CD14-positive monocyte (primary cell): ENCODE data around the gene TMEM126A. TPM values are rescaled to one million over a fixed set of nuclear protein-coding genes. Genes with fewer than 3 reads are reported as not detected.

ENCODE experiments used
- DNase-seq, 3 donors: peaks; one replicate each; pipeline ENCODE4 v3.0.0-alpha.2; 2011 to 2022
- H2AFZ ChIP-seq: 2 replicates; pipeline ENCODE4 v1.6.0; 2012; ENCODE audit warnings: mild to moderate bottlenecking, low read depth, low read length, inconsistent platforms; ENCODE audit not compliant: insufficient read depth, poor library complexity, severe bottlenecking
- H3K27ac ChIP-seq, 2 donors: 1 replicate in 1 of 2; 2 replicates in 1 of 2; pipeline ENCODE4 v1.5.1; 2012 to 2013; ENCODE audit warnings: low read length in 2 of 2, control low read depth in 1 of 2, inconsistent platforms in 1 of 2, low read depth in 1 of 2, mild to moderate bottlenecking in 1 of 2
- H3K27me3 ChIP-seq, 2 donors: one replicate each; pipeline versions ENCODE4 v1.6.0 to v1.6.1; 2011 to 2013; ENCODE audit warnings: low read length in 2 of 2; ENCODE audit not compliant: control insufficient read depth in 2 of 2, insufficient read depth in 2 of 2
- H3K36me3 ChIP-seq, 2 donors: replicated peaks in 1 of 2; 1 replicate in 1 of 2; 2 replicates in 1 of 2; pipeline versions ENCODE4 v1.5.1 to v1.6.1; 2012 to 2013; ENCODE audit warnings: low read length in 2 of 2, control low read depth in 1 of 2, inconsistent platforms in 1 of 2, mild to moderate bottlenecking in 1 of 2; ENCODE audit not compliant: insufficient read depth in 2 of 2, control insufficient read depth in 1 of 2
- H3K4me1 ChIP-seq, 2 donors: 1 replicate in 1 of 2; 2 replicates in 1 of 2; pipeline versions ENCODE4 v1.5.1 to v1.6.1; 2012 to 2013; ENCODE audit warnings: low read length in 2 of 2, control low read depth in 1 of 2, inconsistent platforms in 1 of 2, mild to moderate bottlenecking in 1 of 2, moderate library complexity in 1 of 2; ENCODE audit not compliant: insufficient read depth in 2 of 2, control insufficient read depth in 1 of 2
- H3K4me2 ChIP-seq: replicated peaks from 2 replicates; pipeline ENCODE3; 2012; ENCODE audit warnings: low read length, moderate library complexity, mild to moderate bottlenecking; ENCODE audit not compliant: poor library complexity, severe bottlenecking; ENCODE audit errors: extremely low read depth
- H3K4me3 ChIP-seq, 3 experiments: fragments of 200-600 bp in 1 of 3; sonication (generic) in 1 of 3; replicated peaks in 1 of 3; 1 replicate in 2 of 3; 2 replicates in 1 of 3; pipeline ENCODE4 v1.5.1; 2011 to 2013; ENCODE audit warnings: low read length in 3 of 3, mild to moderate bottlenecking in 3 of 3, control low read depth in 2 of 3, low read depth in 2 of 3, inconsistent platforms in 1 of 3, moderate library complexity in 1 of 3
- H3K79me2 ChIP-seq: 2 replicates; pipeline ENCODE4 v1.6.0; 2012; ENCODE audit warnings: mild to moderate bottlenecking, control low read depth, inconsistent platforms, low read length, moderate library complexity; ENCODE audit not compliant: insufficient read depth
- H3K9ac ChIP-seq: 2 replicates; pipeline ENCODE4 v1.6.0; 2017; ENCODE audit warnings: low read length, mild to moderate bottlenecking; ENCODE audit not compliant: insufficient read depth, poor library complexity, severe bottlenecking
- H3K9me3 ChIP-seq, 2 donors: replicated peaks in 1 of 2; 1 replicate in 1 of 2; 2 replicates in 1 of 2; pipeline versions ENCODE4 v1.5.1 to v1.6.1; 2012 to 2013; ENCODE audit warnings: low read length in 2 of 2, control low read depth in 1 of 2; ENCODE audit not compliant: control insufficient read depth in 1 of 2, insufficient read depth in 1 of 2
- H4K20me1 ChIP-seq: 2 replicates; pipeline ENCODE4 v1.6.0; 2012; ENCODE audit warnings: mild to moderate bottlenecking, low read length, control low read depth, moderate library complexity; ENCODE audit not compliant: insufficient read depth
- H3K27ac Mint-ChIP-seq, 7 donors: one replicate each; pipeline ENCODE4 v1.8.0; 2020; ENCODE audit warnings: mild to moderate bottlenecking in 7 of 7, mixed read lengths in 7 of 7, moderate library complexity in 6 of 7, inconsistent platforms in 2 of 7
- H3K27me3 Mint-ChIP-seq, 3 donors: one replicate each; pipeline ENCODE4 v1.8.0; 2021 to 2022; ENCODE audit warnings: low read depth in 3 of 3, mild to moderate bottlenecking in 3 of 3, mixed read lengths in 3 of 3, moderate library complexity in 3 of 3, inconsistent platforms in 1 of 3
- H3K36me3 Mint-ChIP-seq, 2 donors: one replicate each; pipeline ENCODE4 v1.8.0; 2020; ENCODE audit warnings: mixed read lengths in 2 of 2, inconsistent platforms in 1 of 2, mild to moderate bottlenecking in 1 of 2
- H3K4me1 Mint-ChIP-seq: one replicate; pipeline ENCODE4 v1.8.0; 2020; ENCODE audit warnings: mild to moderate bottlenecking, mixed read lengths
- H3K4me3 Mint-ChIP-seq, 2 donors: one replicate each; pipeline ENCODE4 v1.8.0; 2020; ENCODE audit warnings: mild to moderate bottlenecking in 2 of 2, mixed read lengths in 2 of 2, moderate library complexity in 1 of 2
- H3K9me3 Mint-ChIP-seq, 7 donors: one replicate each; pipeline ENCODE4 v1.8.0; 2020 to 2022; ENCODE audit warnings: mixed read lengths in 7 of 7, mild to moderate bottlenecking in 6 of 7, moderate library complexity in 6 of 7, inconsistent platforms in 2 of 7
- WGBS: methylation state at CpG from one replicate; pipeline ENCODE4 v1.1.5; 2013; ENCODE audit warnings: missing lambda C conversion rate; ENCODE audit not compliant: insufficient coverage; 5-methylcytosine and 5-hydroxymethylcytosine counted together
- intact Hi-C, 2 donors: fragments of 100-400 bp; cut with micrococcal nuclease; formaldehyde crosslinking; loops; one replicate each; pipeline versions ENCODE4 v1.15.0 to v1.15.1; 2023
- polyA plus RNA-seq, 3 donors: library from polyadenylated mRNA; depleted of rRNA in 1 of 3; unstranded in 2 of 3; stranded (reverse) in 1 of 3; fragments of 300-500 nt in 2 of 3; fragments of >200 nt in 1 of 3; fragmentation: Illumina TruSeq in 2 of 3; gene quantifications; 1 replicate in 2 of 3; 2 replicates in 1 of 3; pipeline ENCODE4 v1.2.3, GENCODE V29; 2012 to 2021
- TF ChIP-seq, protein P1 (sequence below): fragments of 200-600 bp; IDR thresholded peaks from one replicate; pipeline ENCODE4 v1.8.0; 2022; ENCODE audit warnings: antibody characterized with exemption, mild to moderate bottlenecking

The TMEM126A gene
- polyA plus RNA-seq, 3 donors, result 23.9 to 71.3 (median 71.1) TPM

DNA sequence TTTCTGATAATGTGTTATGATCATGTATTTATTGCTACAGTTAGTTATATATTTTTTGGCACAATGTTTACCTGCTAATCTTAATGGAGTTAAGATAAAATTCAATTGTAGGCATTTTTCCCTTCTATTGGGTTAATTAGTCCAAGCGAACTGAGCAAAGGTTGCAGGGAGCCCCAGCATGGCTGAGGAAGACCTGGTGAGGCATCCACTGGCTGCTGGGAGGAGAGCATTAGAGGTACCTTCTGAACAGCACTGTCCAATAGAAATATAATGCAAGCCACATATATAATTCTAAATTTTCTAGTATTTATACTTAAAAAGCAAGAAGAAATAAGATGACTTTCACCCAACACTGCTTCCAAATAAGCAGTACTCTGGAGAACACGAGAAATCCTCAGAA lies 689 bp upstream of the TMEM126A start:
- Histone ChIP-seq H3K36me3 (peaks cover 7 to 9% of the 10 kb centered on the region in 2 donors), H3K27ac (peak overlapping the region in 1 of 2 donors; percentile 93), H3K9ac (no peak overlapping the region), H4K20me1 (no peaks in the 10 kb centered on the region), H3K27me3 (peaks cover 20 to 34% of the 10 kb centered on the region in 2 donors), H2AFZ (peak overlapping the region; percentile 95), H3K9me3 (no peaks in the 10 kb centered on the region), H3K4me2 (peak overlapping the region; percentile 67), H3K4me3 (peak overlapping the region; percentile 87 to 91 (median 89)), H3K4me1 (peaks cover 11 to 13% of the 10 kb centered on the region in 2 donors), H3K79me2 (peaks cover 29% of the 10 kb centered on the region)
- TF ChIP-seq, protein P1, sequence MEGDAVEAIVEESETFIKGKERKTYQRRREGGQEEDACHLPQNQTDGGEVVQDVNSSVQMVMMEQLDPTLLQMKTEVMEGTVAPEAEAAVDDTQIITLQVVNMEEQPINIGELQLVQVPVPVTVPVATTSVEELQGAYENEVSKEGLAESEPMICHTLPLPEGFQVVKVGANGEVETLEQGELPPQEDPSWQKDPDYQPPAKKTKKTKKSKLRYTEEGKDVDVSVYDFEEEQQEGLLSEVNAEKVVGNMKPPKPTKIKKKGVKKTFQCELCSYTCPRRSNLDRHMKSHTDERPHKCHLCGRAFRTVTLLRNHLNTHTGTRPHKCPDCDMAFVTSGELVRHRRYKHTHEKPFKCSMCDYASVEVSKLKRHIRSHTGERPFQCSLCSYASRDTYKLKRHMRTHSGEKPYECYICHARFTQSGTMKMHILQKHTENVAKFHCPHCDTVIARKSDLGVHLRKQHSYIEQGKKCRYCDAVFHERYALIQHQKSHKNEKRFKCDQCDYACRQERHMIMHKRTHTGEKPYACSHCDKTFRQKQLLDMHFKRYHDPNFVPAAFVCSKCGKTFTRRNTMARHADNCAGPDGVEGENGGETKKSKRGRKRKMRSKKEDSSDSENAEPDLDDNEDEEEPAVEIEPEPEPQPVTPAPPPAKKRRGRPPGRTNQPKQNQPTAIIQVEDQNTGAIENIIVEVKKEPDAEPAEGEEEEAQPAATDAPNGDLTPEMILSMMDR, result no peak
- 100% methylated on average over 1 of the region's 2 CpGs for WGBS
- no peak for DNase-seq
- Mint-ChIP-seq H3K4me3 (peak overlapping the region; percentile 96 to 99), H3K27me3 (peaks cover 17 to 30% (median 26%) of the 10 kb centered on the region in 3 donors), H3K9me3 (no peaks in the 10 kb centered on the region), H3K36me3 (peaks cover 7 to 14% of the 10 kb centered on the region in 2 donors), H3K27ac (peak overlapping the region in 4 of 7 donors; percentile 87 to 99 (median 96)), H3K4me1 (peaks cover 9% of the 10 kb centered on the region)
- intact Hi-C loops, result no loop called here

DNA sequence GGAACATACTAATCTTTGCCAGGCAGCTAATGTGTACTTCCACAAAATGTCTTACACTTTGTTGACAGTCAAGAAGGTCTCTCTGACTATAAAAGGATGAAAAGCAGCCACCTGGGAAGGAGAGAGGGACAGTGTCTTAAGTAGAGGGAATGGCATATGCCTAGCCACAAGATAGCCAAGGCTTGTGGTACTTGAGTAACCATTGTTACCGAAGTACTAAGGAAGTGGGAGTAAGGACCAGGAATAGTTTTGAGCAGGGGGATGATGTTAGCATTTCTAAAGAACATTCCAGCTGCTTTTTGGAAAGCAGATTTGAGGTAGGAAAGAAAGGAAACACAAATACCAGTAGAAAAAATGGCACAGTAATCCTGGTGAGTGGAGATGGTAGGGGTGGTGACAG lies 3.4 kb downstream of the TMEM126A start:
- Mint-ChIP-seq H3K9me3 (no peaks in the 10 kb centered on the region), H3K4me1 (peaks cover 17% of the 10 kb centered on the region), H3K36me3 (peaks cover 10 to 20% of the 10 kb centered on the region in 2 donors), H3K27ac (no peak overlapping the region), H3K4me3 (no peak overlapping the region), H3K27me3 (peaks cover 0 to 4% (median 2%) of the 10 kb centered on the region in 3 donors)
- intact Hi-C loops, result no loop called here
- no peak overlapping the region for H3K4me2 ChIP-seq
- no peak overlapping the region for H3K4me3 ChIP-seq
- peaks cover 13% of the 10 kb centered on the region for H4K20me1 ChIP-seq
- TF ChIP-seq, protein P1, result no peak
- WGBS, result 50% methylated on average over 1 of the region's 1 CpG
- no peak overlapping the region for H3K9ac ChIP-seq
- H3K79me2 ChIP-seq, result peaks cover 34% of the 10 kb centered on the region
- H3K27me3 ChIP-seq, result no peaks in the 10 kb centered on the region
- H3K27ac ChIP-seq, result no peak overlapping the region
- peaks cover 21 to 34% of the 10 kb centered on the region in 2 donors for H3K36me3 ChIP-seq
- no peak overlapping the region for H2AFZ ChIP-seq
- no peaks in the 10 kb centered on the region for H3K9me3 ChIP-seq
- H3K4me1 ChIP-seq, result peaks cover 11 to 16% of the 10 kb centered on the region in 2 donors
- DNase-seq, result no peak
